ENCODE results near the gene CMSS1. TPM values are rescaled to one million over a fixed set of nuclear protein-coding genes. Genes with fewer than 3 reads are reported as not detected.

CMSS1 gene
- total RNA-seq, 4 donors from 2014 or later: 9.2 to 18.5 (median 12.9) TPM

- intact Hi-C loops (cut with DNase I): no loop called here
- Histone ChIP-seq H3K9me3 (no peaks in the 10 kb centered on the region), H3K4me1 (peaks cover 0 to 40% (median 17%) of the 10 kb centered on the region in 3 donors), H3K27me3 (no peaks in the 10 kb centered on the region), H3K36me3 (no peaks in the 10 kb centered on the region), H3K27ac (peak overlapping the region in 3 of 4 donors; percentile 52 to 78 (median 58)), H3K4me3 (no peak overlapping the region)
- 92 to 96% methylated on average over 1 of the region's 1 CpG for WGBS, 2 donors
- no peak for DNase-seq
- no peak for TF ChIP-seq POLR2A (IDR thresholded peaks at IDR 0.05)
- no peak for TF ChIP-seq CTCF (IDR thresholded peaks at IDR 0.05)
Measured at GRCh38 chr3:99882436-99883137, 64.9 kb downstream of the CMSS1 start.

GRCh38 chr3:99883138-99883461 lies 65.4 kb downstream of the CMSS1 start:
- 70 to 81% methylated on average over 2 of the region's 2 CpGs for WGBS, 2 donors
- DNase-seq: no peak
- TF ChIP-seq CTCF (IDR thresholded peaks at IDR 0.05) (no peak), POLR2A (IDR thresholded peaks at IDR 0.05) (no peak)
- H3K9me3 ChIP-seq: no peaks in the 10 kb centered on the region
- H3K27me3 ChIP-seq: no peaks in the 10 kb centered on the region
- no peaks in the 10 kb centered on the region for H3K36me3 ChIP-seq
- H3K4me3 ChIP-seq: no peak overlapping the region
- peak overlapping the region in 2 of 4 donors; percentile 21 to 52 for H3K27ac ChIP-seq
- intact Hi-C loops (cut with DNase I): no loop called here
- H3K4me1 ChIP-seq: peaks cover 0 to 36% (median 17%) of the 10 kb centered on the region in 3 donors

GRCh38 chr3:99883693-99884092 lies 66.0 kb downstream of the CMSS1 start:
- DNase-seq: no peak
- Histone ChIP-seq H3K27ac (peak overlapping the region in 2 of 4 donors; percentile 44 to 52), H3K27me3 (no peaks in the 10 kb centered on the region), H3K4me1 (peaks cover 0 to 36% (median 17%) of the 10 kb centered on the region in 3 donors), H3K4me3 (no peak overlapping the region), H3K9me3 (no peaks in the 10 kb centered on the region), H3K36me3 (no peaks in the 10 kb centered on the region)
- 38 to 75% methylated on average over 1 of the region's 1 CpG for WGBS, 2 donors
- intact Hi-C loops (cut with DNase I): no loop called here
- TF ChIP-seq POLR2A (IDR thresholded peaks at IDR 0.05) (no peak), CTCF (IDR thresholded peaks at IDR 0.05) (no peak)

GRCh38 chr3:99884484-99884883 lies 66.8 kb downstream of the CMSS1 start:
- Histone ChIP-seq H3K27ac (no peak overlapping the region), H3K4me3 (no peak overlapping the region), H3K36me3 (no peaks in the 10 kb centered on the region), H3K9me3 (no peaks in the 10 kb centered on the region), H3K27me3 (no peaks in the 10 kb centered on the region), H3K4me1 (peaks cover 0 to 36% (median 17%) of the 10 kb centered on the region in 3 donors)
- TF ChIP-seq CTCF (IDR thresholded peaks at IDR 0.05) (no peak), POLR2A (IDR thresholded peaks at IDR 0.05) (no peak)
- 49 to 70% methylated on average over 2 of the region's 2 CpGs for WGBS, 2 donors
- no peak for DNase-seq
- intact Hi-C loops (cut with DNase I): no loop called here

GRCh38 chr3:99885085-99885484 lies 67.4 kb downstream of the CMSS1 start:
- intact Hi-C loops (cut with DNase I): no loop called here
- Histone ChIP-seq H3K9me3 (no peaks in the 10 kb centered on the region), H3K27me3 (no peaks in the 10 kb centered on the region), H3K27ac (no peak overlapping the region), H3K4me1 (peaks cover 0 to 36% (median 17%) of the 10 kb centered on the region in 3 donors), H3K36me3 (no peaks in the 10 kb centered on the region), H3K4me3 (no peak overlapping the region)
- TF ChIP-seq CTCF (IDR thresholded peaks at IDR 0.05) (no peak), POLR2A (IDR thresholded peaks at IDR 0.05) (no peak)
- 93 to 96% methylated on average over 1 of the region's 1 CpG for WGBS, 2 donors
- no peak for DNase-seq
